NCI-H1048 (cell line): Measurements from ENCODE around the gene TTLL11.

Experiments used
- DNase-seq: peaks from one replicate; lab custom pipeline; 2025; lab: John Stamatoyannopoulos, UW

TTLL11 gene

GRCh38 chr9:122092611-122093506 is at the start of gene TTLL11:
Gene TTLL11, minus strand, starts transcription at chr9:122093308. Its CDS starts 160 bp downstream, at chr9:122093148.
- DNase-seq: peak; percentile 93

- DNase-seq: no peak
Observed at GRCh38 chr9:122141671-122142070, 48.6 kb upstream of the TTLL11 start.

- no peak for DNase-seq
Observed at GRCh38 chr9:122140368-122141193, 47.5 kb upstream of the TTLL11 start.

DNA sequence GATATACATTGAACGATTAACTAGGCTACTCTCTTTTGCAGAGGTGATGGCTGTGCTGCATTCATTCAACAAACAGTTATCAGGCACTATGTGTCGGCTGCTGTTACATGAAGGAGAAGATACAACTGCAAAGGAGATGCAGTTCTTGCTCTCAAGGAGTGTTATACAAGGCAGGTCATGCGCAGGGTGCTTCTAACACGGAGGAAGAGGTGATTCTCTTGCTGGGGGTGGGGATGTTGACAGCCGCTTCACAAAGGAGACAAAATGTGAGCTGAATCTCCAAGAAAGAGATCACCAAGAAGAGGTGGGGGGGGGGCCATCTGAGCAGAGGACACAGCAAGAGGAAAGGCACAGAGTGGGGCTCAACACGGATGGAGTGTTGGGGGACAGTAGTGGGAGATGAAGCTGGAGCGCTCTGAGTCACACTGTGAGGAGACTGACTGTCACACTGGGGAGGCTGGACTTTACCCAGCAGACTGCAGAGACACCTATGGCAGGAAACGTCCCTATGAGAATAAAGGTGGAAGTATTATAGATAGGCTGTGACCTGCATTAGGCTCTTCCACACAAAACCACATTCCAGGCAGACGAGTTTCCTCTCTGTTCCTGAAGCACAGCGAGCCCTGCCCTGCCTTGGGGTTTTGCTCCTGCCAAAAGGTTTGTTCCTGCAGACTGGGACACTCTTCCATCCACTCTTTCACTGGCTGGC is 45.6 kb upstream of the TTLL11 start:
- no peak for DNase-seq

DNA sequence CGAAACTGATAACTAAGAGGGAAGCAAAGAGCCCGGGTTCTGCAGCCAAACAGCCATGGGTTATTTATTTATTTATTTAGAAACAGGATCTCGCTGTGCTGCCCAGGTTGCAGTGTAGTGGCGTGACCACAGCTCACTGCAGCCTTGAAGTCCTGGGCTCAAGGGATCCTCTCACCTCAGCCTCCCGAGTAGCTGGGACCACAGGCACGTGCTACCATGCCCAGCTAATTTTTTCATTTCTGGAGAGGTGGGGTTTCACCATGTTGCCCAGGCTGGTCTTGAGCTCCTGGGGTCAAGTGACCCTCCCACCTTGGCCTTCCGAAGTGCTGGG is 42.4 kb upstream of the TTLL11 start:
- no peak for DNase-seq

- no peak for DNase-seq
Observed at GRCh38 chr9:122134822-122135528, 41.9 kb upstream of the TTLL11 start.

DNA sequence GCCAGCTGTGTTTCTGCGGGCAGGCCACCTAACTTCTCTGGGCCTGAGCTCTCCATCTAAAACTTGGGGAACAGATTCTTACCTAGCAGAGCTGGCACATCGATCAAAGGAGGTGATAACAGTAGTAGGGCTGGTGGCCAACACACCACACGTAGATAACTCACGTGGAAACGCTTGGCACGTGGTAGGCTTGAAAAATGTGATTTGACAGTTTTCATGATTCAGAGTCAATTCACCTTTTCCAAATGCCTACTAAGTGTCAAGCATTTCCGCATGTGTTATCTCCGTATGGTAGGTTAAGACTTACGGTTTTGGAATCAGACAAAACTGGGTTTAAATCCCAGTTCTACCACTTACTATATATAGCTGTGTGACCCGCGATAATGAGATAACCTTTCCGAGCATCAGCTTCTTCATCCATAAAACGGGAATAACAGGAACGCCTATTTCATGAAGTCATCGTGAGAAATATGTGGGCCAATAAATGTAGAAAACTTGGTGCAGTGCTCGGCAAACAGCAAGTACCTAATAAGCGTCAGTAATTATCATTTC is 41.0 kb upstream of the TTLL11 start:
- no peak for DNase-seq

DNA sequence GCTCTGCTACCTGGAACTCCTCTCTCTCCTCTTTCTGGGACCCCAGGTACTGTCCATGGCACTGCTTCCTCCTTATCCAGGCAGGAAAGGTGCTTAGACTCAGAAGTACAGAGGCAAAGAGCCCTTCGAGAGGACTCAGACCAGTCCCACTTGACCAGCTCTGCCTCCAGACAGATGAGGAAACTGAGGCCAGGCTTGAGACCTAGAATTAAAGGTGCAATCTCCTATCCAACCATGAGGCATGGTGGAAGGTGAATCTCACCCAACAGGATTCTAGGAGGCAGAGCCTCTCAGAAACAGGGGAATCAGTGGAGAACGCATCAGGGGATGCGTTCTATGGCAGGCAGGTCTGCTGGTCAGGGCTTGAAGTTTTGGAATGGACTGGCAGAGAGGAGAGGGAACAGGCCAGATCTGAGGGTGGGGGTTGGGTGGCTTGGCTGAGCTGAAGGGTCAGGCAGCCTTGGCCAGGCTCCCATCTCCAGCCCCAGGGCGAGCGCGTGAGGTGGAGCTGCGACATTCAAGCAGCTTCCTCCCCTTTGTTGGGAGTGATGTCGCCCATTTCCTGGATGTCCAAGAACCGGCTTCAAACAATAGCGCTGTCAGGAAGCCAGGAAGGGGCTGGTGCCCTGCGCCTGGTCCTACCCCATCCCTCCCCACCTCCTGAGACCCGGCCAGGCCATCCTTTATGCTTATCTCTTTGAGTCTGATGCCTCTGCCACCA is 40.3 kb upstream of the TTLL11 start:
- DNase-seq: no peak

- no peak for DNase-seq
Observed at GRCh38 chr9:122132539-122132938, 39.4 kb upstream of the TTLL11 start.

DNA sequence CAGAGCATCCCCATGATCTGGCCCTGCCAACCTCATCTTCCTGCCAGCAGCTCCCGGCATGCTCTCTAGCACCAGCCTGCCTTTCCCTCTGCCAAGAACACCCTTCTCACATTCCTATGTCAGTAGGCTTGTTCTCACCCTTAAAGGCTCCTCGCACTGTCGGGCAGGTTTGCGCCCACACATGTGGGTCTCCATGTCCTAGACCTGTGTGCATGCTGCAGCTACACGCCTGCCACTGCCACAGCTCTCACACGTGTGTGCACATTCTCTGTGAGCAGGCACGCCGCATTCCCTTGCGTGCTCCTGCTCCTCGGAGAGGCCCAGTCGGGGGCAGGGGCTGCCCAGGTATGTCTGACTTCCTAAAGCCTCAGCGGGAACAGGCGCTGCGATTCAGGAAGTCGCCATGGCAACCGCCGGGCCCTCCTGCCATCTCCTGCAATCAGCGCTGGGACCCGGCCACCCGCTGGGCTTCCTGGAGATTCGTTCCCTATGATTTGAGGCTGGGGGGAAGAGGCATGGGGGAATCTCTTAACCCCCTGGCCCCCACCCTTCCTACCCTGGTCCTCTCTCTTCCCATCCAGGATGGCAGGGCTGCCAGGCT is 38.4 kb upstream of the TTLL11 start:
- DNase-seq: no peak

- DNase-seq: no peak
Observed at GRCh38 chr9:122130837-122131236, 37.7 kb upstream of the TTLL11 start.

- no peak for DNase-seq
Observed at GRCh38 chr9:122129969-122130368, 36.9 kb upstream of the TTLL11 start.

- DNase-seq: no peak
Observed at GRCh38 chr9:122128969-122129343, 35.8 kb upstream of the TTLL11 start.

- DNase-seq: no peak
Observed at GRCh38 chr9:122128007-122128968, 35.2 kb upstream of the TTLL11 start.

DNA sequence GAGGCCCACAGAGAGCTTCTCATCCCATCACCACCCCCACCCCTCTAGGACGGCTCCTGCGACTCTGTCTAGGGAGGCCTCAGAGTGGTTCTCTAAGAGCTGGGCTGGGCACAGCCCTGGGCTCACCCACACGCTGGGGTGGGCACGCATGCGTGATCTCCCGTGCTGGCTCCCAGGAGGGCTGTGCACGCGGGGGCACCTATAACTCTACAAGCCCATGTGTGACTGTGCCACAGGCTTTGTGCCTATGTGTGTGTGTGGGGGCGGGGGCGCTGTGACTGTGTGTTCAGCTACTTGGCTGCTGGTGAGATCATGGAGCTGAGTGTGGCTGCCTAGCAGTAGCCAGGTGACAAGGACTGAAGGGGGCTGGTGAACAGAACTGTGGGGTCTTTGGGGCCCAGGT is 34.3 kb upstream of the TTLL11 start:
- no peak for DNase-seq

DNA sequence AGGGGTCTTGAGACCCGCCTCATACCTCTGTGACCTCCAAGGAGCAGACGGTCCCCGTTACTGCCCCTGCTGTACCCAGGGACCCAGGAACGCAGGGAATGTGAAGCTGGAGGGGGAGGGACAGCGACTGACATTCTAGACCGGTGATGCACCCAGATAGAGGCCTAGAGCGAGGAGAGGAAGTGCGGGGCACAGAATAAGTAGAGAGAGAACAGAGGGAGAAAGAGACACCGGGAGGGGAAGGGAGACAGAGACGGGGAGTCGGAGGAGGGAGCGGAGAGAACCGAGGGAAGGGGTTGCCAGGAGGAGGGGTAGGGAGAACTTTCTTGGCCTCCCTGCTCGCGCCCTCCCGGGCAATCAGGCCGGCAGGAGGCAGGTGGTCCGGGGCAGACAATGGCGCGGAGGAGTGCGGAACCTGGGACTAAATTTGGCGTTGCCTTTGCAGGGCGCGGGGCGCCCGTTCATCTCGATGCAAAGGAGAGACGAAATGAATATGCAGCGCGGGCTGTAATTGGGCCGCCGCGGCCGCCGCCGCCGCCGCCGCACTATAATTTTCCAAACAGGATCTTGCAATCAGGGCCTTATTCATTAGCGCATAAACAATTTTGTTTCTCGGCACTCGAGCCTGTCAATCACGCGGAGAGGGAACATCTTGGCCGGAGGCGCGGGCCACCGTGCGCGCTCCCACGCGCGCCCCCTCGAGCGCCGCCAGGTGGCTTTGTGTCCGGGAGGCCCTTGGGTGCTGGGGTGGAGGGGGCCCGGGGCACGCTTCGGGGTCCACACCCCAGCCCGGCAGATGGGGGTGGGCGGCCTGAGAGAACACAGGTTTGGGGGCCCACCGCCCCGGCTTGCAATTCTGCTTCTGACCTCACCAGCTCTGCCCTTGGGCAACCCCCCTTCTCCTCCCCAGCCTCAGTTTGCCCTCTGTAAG is 33.5 kb upstream of the TTLL11 start:
- DNase-seq: no peak

DNA sequence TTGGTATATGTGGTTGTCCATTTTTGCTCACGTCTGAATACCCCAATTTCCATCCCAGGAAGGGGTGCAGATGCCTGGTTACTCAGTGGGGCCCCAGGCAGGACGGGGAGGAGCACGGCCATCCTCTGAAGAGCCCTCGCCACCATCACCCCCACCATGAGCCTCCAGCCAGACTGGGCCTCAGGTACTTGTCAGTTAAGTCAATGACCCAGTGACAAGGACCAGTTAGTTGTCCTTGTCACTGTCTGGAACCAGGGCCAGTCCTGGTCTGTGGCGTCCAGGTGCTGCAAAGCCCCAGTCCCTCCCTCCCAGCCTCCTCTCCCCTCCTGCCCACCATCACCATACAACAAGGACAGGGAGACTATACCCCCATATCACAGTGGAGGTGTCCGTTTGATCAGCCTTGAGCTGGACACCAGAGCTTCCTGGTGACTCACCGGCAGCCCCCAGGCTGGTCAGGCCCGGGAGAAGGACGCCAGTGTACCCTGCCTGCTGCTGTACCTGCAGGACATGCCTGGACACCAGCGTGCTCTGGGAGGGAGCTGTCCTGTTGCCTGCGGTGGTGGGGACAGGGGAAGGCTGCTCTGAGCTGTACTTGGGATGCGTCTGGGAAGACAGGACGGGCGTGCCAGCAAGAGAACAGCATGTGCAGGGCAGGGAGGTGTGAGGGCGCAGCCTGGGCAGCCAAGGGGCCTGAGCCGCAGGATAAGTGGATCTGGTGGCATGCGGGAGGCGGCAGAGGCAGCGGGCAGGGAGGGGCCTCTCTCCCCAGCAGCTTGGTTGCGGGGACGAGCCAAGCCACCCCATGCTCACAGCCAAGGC is 32.6 kb upstream of the TTLL11 start:
- DNase-seq: no peak
